CD4-positive, CD25-positive, alpha-beta regulatory T cell (primary cell): ENCODE results near the gene MPP7. TPM values are rescaled to one million over a fixed set of nuclear protein-coding genes. Genes with fewer than 3 reads are reported as not detected.
A peak's percentile ranks its signal among the peaks of the same experiment; 100 is the strongest.
"Not testable (repeated sequence)": the region's sequence is repeated elsewhere in the genome, so short reads cannot be mapped to it uniquely, and the experiment has no call there.

Experiments used
- ATAC-seq, 2 donors: fragments of 150-1000 bp; cut with Tn5 transposase; one replicate each; pipeline ENCODE4 v1.10.0; 2021; ENCODE audit warnings: low read depth in 2 of 2, moderate number of reproducible peaks in 2 of 2, moderate library complexity in 1 of 2
- DNase-seq, 3 donors: peaks; one replicate each; pipeline versions ENCODE4 v3.0.0 to v3.0.0-alpha.2; 2012 to 2022; ENCODE audit warnings: mixed read lengths in 1 of 3
- H3K27ac ChIP-seq: one replicate; pipeline ENCODE4 v1.7.0; 2013; ENCODE audit warnings: mild to moderate bottlenecking, low read length; ENCODE audit not compliant: insufficient read depth, poor library complexity, severe bottlenecking
- H3K27me3 ChIP-seq: one replicate; pipeline ENCODE4 v1.7.0; 2013; ENCODE audit warnings: low read length; ENCODE audit not compliant: control insufficient read depth, insufficient read depth
- H3K36me3 ChIP-seq: one replicate; pipeline ENCODE4 v1.7.0; 2013; ENCODE audit warnings: mild to moderate bottlenecking, low read length, moderate library complexity; ENCODE audit not compliant: control insufficient read depth, insufficient read depth
- H3K4me1 ChIP-seq: 2 replicates; pipeline ENCODE4 v1.7.0; 2013; ENCODE audit warnings: mild to moderate bottlenecking, low read length; ENCODE audit not compliant: insufficient read depth, control insufficient read depth, poor library complexity, severe bottlenecking
- H3K4me3 ChIP-seq: one replicate; pipeline ENCODE4 v1.7.0; 2013; ENCODE audit warnings: low read depth, mild to moderate bottlenecking, low read length, moderate library complexity
- H3K9me3 ChIP-seq, 2 experiments: 1 replicate in 1 of 2; 2 replicates in 1 of 2; pipeline ENCODE4 v1.7.0; 2013; ENCODE audit warnings: low read length in 2 of 2, mild to moderate bottlenecking in 1 of 2, moderate library complexity in 1 of 2; ENCODE audit not compliant: control insufficient read depth in 2 of 2
- H3K27ac Mint-ChIP-seq, 3 donors: one replicate each; pipeline ENCODE4 v1.8.0; 2020 to 2022; ENCODE audit warnings: mild to moderate bottlenecking in 3 of 3, mixed read lengths in 3 of 3, moderate library complexity in 2 of 3
- H3K27me3 Mint-ChIP-seq: one replicate; pipeline ENCODE4 v1.8.0; 2022; ENCODE audit warnings: mild to moderate bottlenecking, mixed read lengths
- H3K36me3 Mint-ChIP-seq: one replicate; pipeline ENCODE4 v1.8.0; 2020; ENCODE audit warnings: mixed read lengths
- H3K4me1 Mint-ChIP-seq, 4 donors: one replicate each; pipeline ENCODE4 v1.8.0; 2020 to 2022; ENCODE audit warnings: mixed read lengths in 4 of 4, mild to moderate bottlenecking in 1 of 4
- H3K4me3 Mint-ChIP-seq, 4 donors: one replicate each; pipeline ENCODE4 v1.8.0; 2020 to 2022; ENCODE audit warnings: mild to moderate bottlenecking in 4 of 4, mixed read lengths in 4 of 4, moderate library complexity in 3 of 4
- H3K9me3 Mint-ChIP-seq, 7 donors: one replicate each; pipeline ENCODE4 v1.8.0; 2020 to 2022; ENCODE audit warnings: mixed read lengths in 7 of 7, mild to moderate bottlenecking in 3 of 7, moderate library complexity in 2 of 7
- polyA plus RNA-seq, 4 donors: library from polyadenylated mRNA; unstranded; fragments of 300-500 nt; fragmentation: Illumina TruSeq; gene quantifications; one replicate each; pipeline ENCODE4 v1.2.3, GENCODE V29; 2021
- total RNA-seq: library from RNA; stranded (reverse); gene quantifications from one replicate; pipeline ENCODE4 v1.2.3, GENCODE V29; 2022

The MPP7 gene
- total and polyA plus RNA-seq, 5 donors from 2014 or later = 6.8 to 14.3 (median 12.9) TPM

- Histone ChIP-seq H3K4me1 (peaks cover 41% of the 10 kb centered on the region), H3K4me3 (no peak overlapping the region), H3K36me3 (no peaks in the 10 kb centered on the region), H3K27ac (peak overlapping the region; percentile 99), H3K27me3 (no peaks in the 10 kb centered on the region), H3K9me3 (no peaks in the 10 kb centered on the region)
- H3K4me1 Mint-ChIP-seq = peaks cover 23 to 65% (median 44%) of the 10 kb centered on the region in 4 donors
- no peaks in the 10 kb centered on the region for H3K27me3 Mint-ChIP-seq
- H3K36me3 Mint-ChIP-seq = no peaks in the 10 kb centered on the region
- H3K4me3 Mint-ChIP-seq = peak overlapping the region; percentile 16 to 59 (median 29)
- no peak for DNase-seq
- H3K9me3 Mint-ChIP-seq = peaks cover 0 to 2% (median 0%) of the 10 kb centered on the region in 7 donors
- no peak for ATAC-seq
- peak overlapping the region; percentile 56 to 81 (median 74) for H3K27ac Mint-ChIP-seq
Measured at GRCh38 chr10:28331066-28331465, 28.2 kb upstream of the MPP7 start.

DNA sequence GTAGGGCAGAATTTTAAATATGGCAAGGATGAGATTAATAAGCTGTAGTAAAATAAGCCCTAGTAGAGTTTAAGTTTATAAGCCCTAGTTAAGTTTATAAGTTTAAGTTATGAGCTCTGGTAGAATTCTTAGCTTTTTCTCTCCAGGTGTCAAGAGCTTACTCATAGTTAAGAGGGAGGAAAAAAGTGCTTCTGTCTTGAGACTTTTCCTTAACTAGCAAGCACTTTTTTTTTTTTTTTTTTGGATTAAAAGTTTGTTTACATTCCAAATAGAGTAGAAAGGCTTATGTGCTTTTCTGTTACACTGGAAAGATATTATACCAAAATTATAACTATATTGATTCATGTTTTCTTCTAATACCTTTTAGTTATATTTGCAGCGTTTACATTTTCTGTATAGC, 25.5 kb upstream of the MPP7 start:
- Mint-ChIP-seq H3K27me3 (no peaks in the 10 kb centered on the region), H3K9me3 (peaks cover 0 to 1% (median 0%) of the 10 kb centered on the region in 7 donors)
- H3K4me3 ChIP-seq = no peak overlapping the region

DNA sequence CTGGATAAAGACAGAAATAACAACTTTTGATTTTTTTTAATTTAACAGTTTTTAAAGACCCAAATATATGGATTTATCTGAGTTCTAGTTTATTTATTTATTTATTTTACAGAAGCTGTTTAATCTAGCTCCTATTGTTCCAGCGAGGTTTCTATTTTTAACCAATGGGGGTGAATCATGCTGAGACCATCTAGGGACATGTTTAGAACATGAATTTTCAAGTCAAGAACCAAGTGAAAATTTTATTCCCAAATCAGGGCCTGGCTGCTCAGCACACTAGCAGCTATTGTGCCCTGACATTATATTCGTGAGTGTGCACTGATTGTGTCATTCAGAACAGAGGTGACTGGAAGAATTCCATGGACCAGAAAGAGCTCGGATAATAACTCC, 24.6 kb upstream of the MPP7 start:
- H3K36me3 ChIP-seq = no peaks in the 10 kb centered on the region
- no peaks in the 10 kb centered on the region for H3K9me3 Mint-ChIP-seq
- no peak for DNase-seq
- peaks cover 11 to 42% (median 26%) of the 10 kb centered on the region in 4 donors for H3K4me1 Mint-ChIP-seq
- no peaks in the 10 kb centered on the region for H3K36me3 Mint-ChIP-seq
- H3K4me3 ChIP-seq = no peak overlapping the region
- ATAC-seq = no peak
- H3K9me3 ChIP-seq = no peaks in the 10 kb centered on the region
- peaks cover 18% of the 10 kb centered on the region for H3K4me1 ChIP-seq
- H3K4me3 Mint-ChIP-seq = no peak overlapping the region
- H3K27me3 ChIP-seq = no peaks in the 10 kb centered on the region
- H3K27ac ChIP-seq = no peak overlapping the region
- H3K27me3 Mint-ChIP-seq = no peaks in the 10 kb centered on the region
- H3K27ac Mint-ChIP-seq = peak overlapping the region in 2 of 3 donors; percentile 23 to 36

More for the DNA sequence above, 25.5 kb upstream of the MPP7 start:
- ATAC-seq (no peak), DNase-seq (no peak)
- H3K36me3 ChIP-seq = no peaks in the 10 kb centered on the region
- H3K27ac ChIP-seq = no peak overlapping the region
- Mint-ChIP-seq H3K27ac (no peak overlapping the region), H3K36me3 (no peaks in the 10 kb centered on the region), H3K4me1 (peaks cover 14 to 48% (median 32%) of the 10 kb centered on the region in 4 donors), H3K4me3 (no peak overlapping the region)
- no peaks in the 10 kb centered on the region for H3K9me3 ChIP-seq
- H3K4me1 ChIP-seq = peaks cover 27% of the 10 kb centered on the region
- no peaks in the 10 kb centered on the region for H3K27me3 ChIP-seq

- Mint-ChIP-seq H3K27ac (peak overlapping the region in 1 of 3 donors; percentile 36), H3K27me3 (no peaks in the 10 kb centered on the region), H3K4me3 (peak overlapping the region in 1 of 4 donors; percentile 51), H3K4me1 (peaks cover 6 to 37% (median 22%) of the 10 kb centered on the region in 4 donors), H3K36me3 (no peaks in the 10 kb centered on the region), H3K9me3 (no peaks in the 10 kb centered on the region)
- Histone ChIP-seq H3K27me3 (no peaks in the 10 kb centered on the region), H3K36me3 (no peaks in the 10 kb centered on the region), H3K9me3 (no peaks in the 10 kb centered on the region), H3K4me3 (no peak overlapping the region), H3K4me1 (peaks cover 16% of the 10 kb centered on the region), H3K27ac (no peak overlapping the region)
- no peak for ATAC-seq
- no peak for DNase-seq
Measured at GRCh38 chr10:28326516-28327490, 23.9 kb upstream of the MPP7 start.

DNA sequence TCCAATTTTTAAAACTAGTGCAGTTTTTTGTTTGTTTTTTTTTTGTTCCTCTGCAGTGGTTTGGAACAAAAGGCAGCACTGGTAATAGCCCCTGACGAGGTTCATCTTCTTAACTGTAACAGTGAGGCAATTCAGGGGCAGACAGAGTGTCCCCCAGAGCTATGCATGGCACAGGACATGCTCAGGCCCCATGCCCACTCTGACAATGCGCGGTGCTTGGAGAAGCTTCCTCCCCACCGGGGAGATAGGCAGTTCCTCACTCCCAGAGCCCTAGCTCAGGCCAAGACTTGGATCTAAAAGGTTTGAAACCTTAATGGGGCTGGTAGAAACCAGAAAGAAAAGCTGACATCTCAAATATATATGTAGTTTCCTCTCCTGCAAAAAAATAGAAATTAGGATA, 17.9 kb upstream of the MPP7 start:
- Mint-ChIP-seq H3K4me1 (peaks cover 7 to 25% (median 10%) of the 10 kb centered on the region in 4 donors), H3K36me3 (peaks cover 3% of the 10 kb centered on the region), H3K4me3 (no peak overlapping the region), H3K9me3 (no peaks in the 10 kb centered on the region), H3K27ac (peak overlapping the region in 1 of 3 donors; percentile 65), H3K27me3 (no peaks in the 10 kb centered on the region)
- Histone ChIP-seq H3K36me3 (no peaks in the 10 kb centered on the region), H3K27me3 (no peaks in the 10 kb centered on the region), H3K4me3 (no peak overlapping the region), H3K27ac (no peak overlapping the region), H3K4me1 (no peaks in the 10 kb centered on the region), H3K9me3 (no peaks in the 10 kb centered on the region)
- no peak for ATAC-seq
- no peak for DNase-seq

DNA sequence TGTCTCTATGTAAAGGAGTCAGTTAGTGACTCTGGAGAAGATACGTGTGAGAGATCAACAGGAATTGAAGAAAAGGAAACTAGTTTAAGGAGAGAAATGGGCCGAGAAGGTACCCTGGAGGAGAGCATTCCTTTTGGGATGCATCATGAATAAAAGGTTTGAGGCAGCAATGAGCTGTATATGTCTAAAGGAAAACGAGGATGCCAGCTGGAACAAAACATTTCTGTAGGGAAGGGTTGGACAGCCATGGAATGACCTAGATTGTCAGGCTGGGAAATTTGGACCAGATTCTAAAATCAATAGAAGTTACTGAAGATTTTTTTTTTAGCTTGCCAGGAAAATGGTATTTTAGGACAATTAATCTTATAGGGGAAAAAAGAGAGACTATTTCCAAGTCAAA, 17.2 kb upstream of the MPP7 start:
- Mint-ChIP-seq H3K4me3 (no peak overlapping the region), H3K36me3 (peaks cover 3% of the 10 kb centered on the region), H3K9me3 (no peaks in the 10 kb centered on the region), H3K27ac (no peak overlapping the region), H3K27me3 (no peaks in the 10 kb centered on the region), H3K4me1 (peaks cover 6 to 24% (median 9%) of the 10 kb centered on the region in 4 donors)
- DNase-seq = no peak
- Histone ChIP-seq H3K27me3 (no peaks in the 10 kb centered on the region), H3K27ac (no peak overlapping the region), H3K4me3 (no peak overlapping the region), H3K4me1 (no peaks in the 10 kb centered on the region), H3K36me3 (no peaks in the 10 kb centered on the region), H3K9me3 (no peaks in the 10 kb centered on the region)
- ATAC-seq = no peak

DNA sequence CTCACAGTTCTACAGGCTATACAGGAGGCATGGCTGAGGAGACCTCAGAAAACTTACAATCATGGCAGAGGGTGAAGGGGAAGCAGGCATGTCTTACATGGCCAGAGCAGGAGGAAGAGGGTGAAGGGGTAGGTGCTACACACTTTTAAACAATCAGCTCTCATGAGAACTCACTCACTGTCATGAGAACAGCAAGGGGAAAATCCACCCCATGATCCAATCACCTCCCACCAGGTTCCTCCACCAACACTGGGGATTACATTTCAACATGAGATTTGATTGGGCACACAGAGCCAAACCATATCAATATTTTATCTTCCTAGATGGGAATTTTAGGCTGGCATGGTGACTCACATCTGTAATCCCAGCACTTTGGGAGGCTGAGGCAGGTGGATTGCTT, 16.2 kb upstream of the MPP7 start:
- H3K4me3 ChIP-seq, H3K27me3 ChIP-seq, ATAC-seq, H3K36me3 ChIP-seq, H3K27me3 Mint-ChIP-seq, H3K4me1 ChIP-seq, H3K9me3 ChIP-seq, H3K27ac ChIP-seq, DNase-seq, H3K36me3 Mint-ChIP-seq, H3K9me3 Mint-ChIP-seq: not testable (repeated sequence)
- Mint-ChIP-seq H3K27ac (peak overlapping the region in 2 of 3 donors; percentile 31 to 67), H3K4me3 (peak overlapping the region in 1 of 4 donors; percentile 58), H3K4me1 (peaks cover 0 to 21% (median 10%) of the 10 kb centered on the region in 4 donors)
